IMR-90 (cell line): ENCODE results near the gene TEX264.
"Not testable (repeated sequence)": the region's sequence is repeated elsewhere in the genome, so short reads cannot be mapped to it uniquely, and the experiment has no call there.

Source experiments
- CEBPB ChIP-seq: IDR thresholded peaks from 2 replicates; pipeline ENCODE4 v1.6.1; 2012; ENCODE audit warnings: low read depth, low read length, improper control_type of control experiment
- FOS ChIP-seq: fragments of 150-350 bp; IDR thresholded peaks from 2 replicates; pipeline ENCODE4 v1.6.1; 2016; ENCODE audit warnings: low read depth, low read length
- MAFK ChIP-seq: IDR thresholded peaks from 2 replicates; pipeline ENCODE4 v1.6.1; 2012; ENCODE audit warnings: low read depth, low read length, improper control_type of control experiment
- POLR2A ChIP-seq: IDR thresholded peaks from 2 replicates; pipeline ENCODE4 v1.6.1; 2012; ENCODE audit warnings: mild to moderate bottlenecking, low read depth, low read length
- RCOR1 ChIP-seq: IDR thresholded peaks from 2 replicates; pipeline ENCODE4 v1.6.1; 2012; ENCODE audit warnings: mild to moderate bottlenecking, low read length, improper control_type of control experiment; ENCODE audit not compliant: insufficient replicate concordance
- RFX5 ChIP-seq: IDR thresholded peaks from 2 replicates; pipeline ENCODE4 v1.8.0; 2012; ENCODE audit warnings: low read depth, mild to moderate bottlenecking, low read length, moderate library complexity
- TF ChIP-seq, protein P1 (sequence below): conservative IDR thresholded peaks from 2 replicates; pipeline ENCODE4 v1.5.1; 2012; ENCODE audit warnings: mild to moderate bottlenecking, low read depth, low read length, improper control_type of control experiment
- TF ChIP-seq, protein P2 (sequence below): fragments of 150-350 bp; IDR thresholded peaks from 2 replicates; pipeline ENCODE4 v1.6.1; 2017; ENCODE audit warnings: mild to moderate bottlenecking, antibody characterized with exemption, low read length, low read depth

GRCh38 chr3:51742320-51742719 is 71.3 kb downstream of the TEX264 start:
- not testable (repeated sequence) for TF ChIP-seq MAFK, POLR2A, RCOR1, CEBPB, RFX5, FOS
- TF ChIP-seq, protein P1, sequence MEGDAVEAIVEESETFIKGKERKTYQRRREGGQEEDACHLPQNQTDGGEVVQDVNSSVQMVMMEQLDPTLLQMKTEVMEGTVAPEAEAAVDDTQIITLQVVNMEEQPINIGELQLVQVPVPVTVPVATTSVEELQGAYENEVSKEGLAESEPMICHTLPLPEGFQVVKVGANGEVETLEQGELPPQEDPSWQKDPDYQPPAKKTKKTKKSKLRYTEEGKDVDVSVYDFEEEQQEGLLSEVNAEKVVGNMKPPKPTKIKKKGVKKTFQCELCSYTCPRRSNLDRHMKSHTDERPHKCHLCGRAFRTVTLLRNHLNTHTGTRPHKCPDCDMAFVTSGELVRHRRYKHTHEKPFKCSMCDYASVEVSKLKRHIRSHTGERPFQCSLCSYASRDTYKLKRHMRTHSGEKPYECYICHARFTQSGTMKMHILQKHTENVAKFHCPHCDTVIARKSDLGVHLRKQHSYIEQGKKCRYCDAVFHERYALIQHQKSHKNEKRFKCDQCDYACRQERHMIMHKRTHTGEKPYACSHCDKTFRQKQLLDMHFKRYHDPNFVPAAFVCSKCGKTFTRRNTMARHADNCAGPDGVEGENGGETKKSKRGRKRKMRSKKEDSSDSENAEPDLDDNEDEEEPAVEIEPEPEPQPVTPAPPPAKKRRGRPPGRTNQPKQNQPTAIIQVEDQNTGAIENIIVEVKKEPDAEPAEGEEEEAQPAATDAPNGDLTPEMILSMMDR, result not testable (repeated sequence)
- TF ChIP-seq, protein P2, sequence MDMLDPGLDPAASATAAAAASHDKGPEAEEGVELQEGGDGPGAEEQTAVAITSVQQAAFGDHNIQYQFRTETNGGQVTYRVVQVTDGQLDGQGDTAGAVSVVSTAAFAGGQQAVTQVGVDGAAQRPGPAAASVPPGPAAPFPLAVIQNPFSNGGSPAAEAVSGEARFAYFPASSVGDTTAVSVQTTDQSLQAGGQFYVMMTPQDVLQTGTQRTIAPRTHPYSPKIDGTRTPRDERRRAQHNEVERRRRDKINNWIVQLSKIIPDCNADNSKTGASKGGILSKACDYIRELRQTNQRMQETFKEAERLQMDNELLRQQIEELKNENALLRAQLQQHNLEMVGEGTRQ, result not testable (repeated sequence)
